Measurements from ENCODE around the gene SERINC2. TPM values are rescaled to one million over a fixed set of nuclear protein-coding genes. Genes with fewer than 3 reads are reported as not detected.

SERINC2 gene
- total RNA-seq, 1 experiment from 2014 or later: 14.0 TPM

- no peak overlapping the region for H3K27ac ChIP-seq (ENCODE audit: low read length)
- H3K36me3 ChIP-seq (ENCODE audit: control insufficient read depth, insufficient read depth, low read length): no peaks in the 10 kb centered on the region
- H3K4me1 ChIP-seq (ENCODE audit: control insufficient read depth, insufficient read depth, low read length): no peaks in the 10 kb centered on the region
- DNase-seq (ENCODE audit: low read depth, low spot score) (no peak), ATAC-seq (no peak)
- POLR2A ChIA-PET: interaction anchor here (0.6 kb wide), 2 partner anchors 139 to 277 kb away, joined by 5 to 19 read pairs; partner anchors contain the start of genes SNRNP40 and ZCCHC17
- no peaks in the 10 kb centered on the region for H3K27me3 ChIP-seq (ENCODE audit: control insufficient read depth, insufficient read depth, low read length)
- CTCF ChIA-PET: interaction anchor here (0.6 to 0.7 kb wide), 3 partner anchors 20 to 35 kb away, joined by 3 read pairs; no protein-coding TSS in a partner anchor
- no peak overlapping the region for H3K4me3 ChIP-seq (ENCODE audit: low read depth in 2 of 2, low read length in 2 of 2)
- H3K9me3 ChIP-seq (ENCODE audit: control insufficient read depth, insufficient read depth, low read depth, low read length): no peaks in the 10 kb centered on the region
- no TSS peak for BruUV-seq (replicated peaks)
- intact Hi-C loops (cut with micrococcal nuclease; ENCODE audit: unreplicated experiment) (no loop called here), in situ Hi-C loops (cut with HindIII; ENCODE audit: low pct_unique_long_range_greater_than_20kb, low sequenced_read_pairs) (no loop called here)
- TF ChIP-seq SIN3A (IDR thresholded peaks at IDR 0.05; ENCODE audit: borderline replicate concordance, insufficient read depth, low read depth, low read length) (no peak), TCF7L2 (IDR thresholded peaks at IDR 0.05; ENCODE audit: low read depth, low read length) (no peak), CTCF (IDR thresholded peaks at IDR 0.05) (no peak), REST (IDR thresholded peaks at IDR 0.05; ENCODE audit: insufficient read depth in 1 of 2, low read depth in 2 of 2, low read length in 1 of 2) (no peak), POLR2AphosphoS5 (IDR thresholded peaks at IDR 0.05; ENCODE audit: low read depth, low read length) (no peak)
Observed at GRCh38 chr1:31435471-31436409, 22.7 kb downstream of the SERINC2 start.

- Histone ChIP-seq H3K36me3 (ENCODE audit: control insufficient read depth, insufficient read depth, low read length) (no peaks in the 10 kb centered on the region), H3K27ac (ENCODE audit: low read length) (no peak overlapping the region), H3K27me3 (ENCODE audit: control insufficient read depth, insufficient read depth, low read length) (no peaks in the 10 kb centered on the region), H3K9me3 (ENCODE audit: control insufficient read depth, insufficient read depth, low read depth, low read length) (no peaks in the 10 kb centered on the region), H3K4me3 (ENCODE audit: low read depth in 2 of 2, low read length in 2 of 2) (no peak overlapping the region), H3K4me1 (ENCODE audit: control insufficient read depth, insufficient read depth, low read length) (no peaks in the 10 kb centered on the region)
- DNase-seq (ENCODE audit: low read depth, low spot score) (no peak), ATAC-seq (no peak)
- POLR2A ChIA-PET: no interaction called here
- CTCF ChIA-PET: interaction anchor here (0.7 kb wide), 2 partner anchors 30 to 34 kb away, joined by 3 read pairs; no protein-coding TSS in a partner anchor
- BruUV-seq (replicated peaks): no TSS peak
- intact Hi-C loops (cut with micrococcal nuclease; ENCODE audit: unreplicated experiment): no loop called here
- in situ Hi-C loops (cut with HindIII; ENCODE audit: low pct_unique_long_range_greater_than_20kb, low sequenced_read_pairs): no loop called here
- no peak for TF ChIP-seq SIN3A (IDR thresholded peaks at IDR 0.05; ENCODE audit: borderline replicate concordance, insufficient read depth, low read depth, low read length)
- TF ChIP-seq TCF7L2 (IDR thresholded peaks at IDR 0.05; ENCODE audit: low read depth, low read length): no peak
- TF ChIP-seq CTCF (IDR thresholded peaks at IDR 0.05): no peak
- no peak for TF ChIP-seq REST (IDR thresholded peaks at IDR 0.05; ENCODE audit: insufficient read depth in 1 of 2, low read depth in 2 of 2, low read length in 1 of 2)
- TF ChIP-seq POLR2AphosphoS5 (IDR thresholded peaks at IDR 0.05; ENCODE audit: low read depth, low read length): no peak
Observed at GRCh38 chr1:31436596-31437432, 23.8 kb downstream of the SERINC2 start.

All from Panc1 (cell line).